MCF 10A (cell line): Measurements from ENCODE around the gene PPTC7. TPM values are rescaled to one million over a fixed set of nuclear protein-coding genes. Genes with fewer than 3 reads are reported as not detected.
A peak's percentile ranks its signal among the peaks of the same experiment; 100 is the strongest.
"Not testable (repeated sequence)": the region's sequence is repeated elsewhere in the genome, so short reads cannot be mapped to it uniquely, and the experiment has no call there.

Experiments
- BruUV-seq: library from RNA; stranded (reverse); fragments of 400-500 nt; replicated peaks from 2 replicates; lab custom pipeline; 2021; lab: Mats Ljungman, UMichigan
- CTCF ChIA-PET: fragments of 300-600 bp; sonication (Branson Sonifier 250); formaldehyde crosslinking; extraction: SDS; loops from one replicate; lab custom pipeline; 2021; ENCODE audit warnings: antibody characterized with exemption, inconsistent platforms; lab: Yijun Ruan, JAX
- POLR2A ChIA-PET: fragments of 300-600, 350-650 bp; sonication (Branson Sonifier 250); formaldehyde crosslinking; extraction: SDS; loops from one replicate; lab custom pipeline; 2020; ENCODE audit warnings: antibody characterized with exemption, inconsistent platforms; lab: Yijun Ruan, JAX
- DNase-seq: peaks from one replicate; pipeline ENCODE4 v3.0.0-alpha.2; 2018; ENCODE audit not compliant: unreplicated experiment
- H3K27ac Mint-ChIP-seq: one replicate; pipeline ENCODE4 v1.8.0; 2022; ENCODE audit warnings: mild to moderate bottlenecking, low read depth, mixed read lengths; ENCODE audit not compliant: unreplicated experiment
- H3K27me3 Mint-ChIP-seq: one replicate; pipeline ENCODE4 v1.8.0; 2022; ENCODE audit warnings: mixed read lengths; ENCODE audit not compliant: insufficient read depth, unreplicated experiment
- H3K36me3 Mint-ChIP-seq: one replicate; pipeline ENCODE4 v1.8.0; 2022; ENCODE audit warnings: mild to moderate bottlenecking, moderate library complexity, mixed read lengths; ENCODE audit not compliant: insufficient read depth, unreplicated experiment
- H3K4me1 Mint-ChIP-seq: one replicate; pipeline ENCODE4 v1.8.0; 2022; ENCODE audit warnings: mixed read lengths; ENCODE audit not compliant: insufficient read depth, unreplicated experiment
- H3K4me3 Mint-ChIP-seq: one replicate; pipeline ENCODE4 v1.8.0; 2022; ENCODE audit warnings: mild to moderate bottlenecking, moderate library complexity, mixed read lengths; ENCODE audit not compliant: unreplicated experiment
- H3K9me3 Mint-ChIP-seq: one replicate; pipeline ENCODE4 v1.8.0; 2022; ENCODE audit warnings: mixed read lengths; ENCODE audit not compliant: unreplicated experiment
- CTCF ChIP-seq: fragments of 200-600 bp; IDR thresholded peaks from one replicate; pipeline ENCODE4 v1.8.0; 2022; ENCODE audit warnings: antibody characterized with exemption, mild to moderate bottlenecking; ENCODE audit not compliant: unreplicated experiment
- intact Hi-C: fragments of 100-400 bp; cut with micrococcal nuclease; formaldehyde crosslinking; loops from 2 replicates; pipeline ENCODE4 v1.14.1; 2022
- total RNA-seq: library from RNA; stranded (reverse); gene quantifications from 2 replicates; pipeline ENCODE4 v1.2.3, GENCODE V29; 2022

The PPTC7 gene
- total RNA-seq, 1 experiment from 2014 or later = 36.5 TPM

- Mint-ChIP-seq H3K27me3 (no peaks in the 10 kb centered on the region), H3K27ac (no peak overlapping the region), H3K36me3 (no peaks in the 10 kb centered on the region), H3K4me3 (no peak overlapping the region), H3K9me3 (no peaks in the 10 kb centered on the region), H3K4me1 (peaks cover 8% of the 10 kb centered on the region)
- ChIA-PET POLR2A (no interaction called here), CTCF (interaction anchor here (0.7 to 1.5 kb wide), 2 partner anchors 74 to 81 kb away, joined by 3 read pairs; no protein-coding TSS in a partner anchor)
- no TSS peak for BruUV-seq
- intact Hi-C loops = no loop called here
- no peak for DNase-seq
- TF ChIP-seq CTCF = no peak
These were observed 9.0 kb upstream of the PPTC7 start for GRCh38 chr12:110592078-110592477.

DNA sequence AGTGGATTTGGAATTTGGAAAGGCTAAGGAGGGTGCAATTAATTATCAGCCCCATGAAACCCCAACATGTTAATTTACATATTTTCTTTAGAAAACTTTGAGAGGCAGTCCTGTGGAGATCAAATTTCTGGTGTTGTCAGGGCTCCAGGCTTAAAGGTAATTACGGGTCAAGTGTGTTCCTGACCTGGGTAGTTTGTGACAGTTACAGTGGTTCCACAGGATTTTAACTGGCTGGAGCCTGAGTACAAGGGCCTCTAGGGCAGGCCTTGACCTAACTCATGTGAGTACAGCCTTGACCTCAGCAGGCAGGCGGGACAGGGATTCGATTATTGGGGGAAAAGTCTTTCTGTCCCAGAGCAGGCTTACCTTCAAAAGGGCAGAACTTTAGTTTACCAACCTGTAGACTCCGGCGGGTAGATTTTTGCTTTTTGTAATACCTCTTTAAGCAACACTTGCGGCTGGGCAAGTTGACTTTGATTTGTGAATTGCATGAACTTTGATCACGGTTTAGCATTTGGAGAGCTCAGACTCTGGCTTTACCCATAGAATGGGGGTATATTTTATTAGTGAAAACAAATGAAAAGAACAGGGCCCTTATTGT lies 8.4 kb upstream of the PPTC7 start:
- ChIA-PET CTCF (interaction anchor here (0.6 to 2.1 kb wide), 5 partner anchors 8 to 141 kb away, joined by 3 to 9 read pairs (median 3); partner anchors contain the start of gene ARPC3), POLR2A (interaction anchor here (0.8 to 1.4 kb wide), 4 partner anchors 10 to 60 kb away, joined by 3 to 4 read pairs (median 3); no protein-coding TSS in a partner anchor)
- H3K9me3 Mint-ChIP-seq = no peaks in the 10 kb centered on the region

GRCh38 chr12:110590806-110591326 lies 7.7 kb upstream of the PPTC7 start:
- CTCF ChIA-PET = interaction anchor here (0.5 to 2.1 kb wide), 5 partner anchors 11 to 1226 kb away, joined by 3 to 9 read pairs (median 3); partner anchors contain the start of gene ARPC3
- intact Hi-C loops = no loop called here
- TF ChIP-seq CTCF = no peak

More for the DNA sequence above, 8.4 kb upstream of the PPTC7 start:
- Mint-ChIP-seq H3K27ac (peak overlapping the region; percentile 10), H3K36me3 (no peaks in the 10 kb centered on the region), H3K4me3 (no peak overlapping the region), H3K27me3 (no peaks in the 10 kb centered on the region), H3K4me1 (peaks cover 8% of the 10 kb centered on the region)
- intact Hi-C loops = no loop called here
- TF ChIP-seq CTCF = no peak
- no peak for DNase-seq
- BruUV-seq = no TSS peak

DNA sequence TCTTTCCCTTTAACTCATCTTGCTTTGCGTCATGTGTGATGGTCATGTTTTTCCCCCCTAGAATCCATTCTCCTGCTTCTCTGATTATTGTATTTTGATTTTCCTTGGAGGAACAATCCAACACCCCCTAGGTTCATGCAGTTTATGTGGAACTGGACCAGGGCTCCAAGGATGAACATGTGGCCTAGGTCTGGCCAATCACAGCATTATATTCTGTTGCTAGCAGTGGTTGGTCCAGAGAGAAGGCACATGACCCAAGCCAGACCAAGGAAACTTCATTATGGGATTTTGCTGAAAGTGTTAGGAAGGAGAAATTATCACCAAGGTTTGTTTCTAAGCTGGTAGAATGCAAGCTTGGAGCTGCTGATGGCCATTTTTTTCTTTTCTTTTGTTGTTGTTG lies 6.9 kb upstream of the PPTC7 start:
- BruUV-seq = no TSS peak
- Mint-ChIP-seq H3K4me3 (no peak overlapping the region), H3K27ac (no peak overlapping the region), H3K27me3 (no peaks in the 10 kb centered on the region), H3K36me3 (no peaks in the 10 kb centered on the region), H3K4me1 (peaks cover 14% of the 10 kb centered on the region), H3K9me3 (no peaks in the 10 kb centered on the region)
- POLR2A ChIA-PET = no interaction called here
- TF ChIP-seq CTCF = no peak
- DNase-seq = no peak
- intact Hi-C loops = no loop called here
- CTCF ChIA-PET = interaction anchor here (0.6 to 2.1 kb wide), 5 partner anchors 12 to 1225 kb away, joined by 3 to 9 read pairs (median 3); no protein-coding TSS in a partner anchor

More at GRCh38 chr12:110590806-110591326, 7.7 kb upstream of the PPTC7 start:
- Mint-ChIP-seq H3K27me3 (no peaks in the 10 kb centered on the region), H3K4me3 (no peak overlapping the region), H3K4me1 (peaks cover 8% of the 10 kb centered on the region), H3K9me3 (no peaks in the 10 kb centered on the region), H3K36me3 (no peaks in the 10 kb centered on the region), H3K27ac (peak overlapping the region; percentile 10)
- no TSS peak for BruUV-seq
- DNase-seq = no peak
- POLR2A ChIA-PET = interaction anchor here (0.8 to 1.4 kb wide), 4 partner anchors 10 to 59 kb away, joined by 3 to 4 read pairs (median 3); no protein-coding TSS in a partner anchor

DNA sequence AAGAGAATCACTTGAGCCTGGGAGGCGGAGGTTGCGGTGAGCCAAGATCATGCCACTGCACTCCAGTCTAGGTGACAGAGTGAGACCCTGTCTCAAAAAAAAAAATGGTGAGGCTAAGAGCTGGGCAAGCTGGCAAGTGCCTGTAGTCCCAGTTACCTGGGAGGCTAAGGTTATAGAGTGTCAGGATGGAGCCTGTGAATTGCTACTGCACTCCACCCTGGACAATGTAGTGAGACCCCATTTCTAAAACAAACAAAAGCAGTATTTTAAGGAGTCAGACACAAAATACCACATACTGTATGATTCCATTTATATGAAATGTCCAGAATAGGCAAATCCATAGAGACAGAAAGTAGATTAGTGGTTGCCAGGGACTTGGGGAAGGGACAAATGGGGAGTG lies 4.0 kb upstream of the PPTC7 start:
- H3K27me3 Mint-ChIP-seq, H3K4me3 Mint-ChIP-seq, H3K36me3 Mint-ChIP-seq, H3K9me3 Mint-ChIP-seq, BruUV-seq, H3K27ac Mint-ChIP-seq, intact Hi-C loops, DNase-seq, POLR2A ChIA-PET: not testable (repeated sequence)
- CTCF ChIA-PET = interaction anchor here (0.7 to 2.8 kb wide), 3 partner anchors 13 to 75 kb away, joined by 3 to 11 read pairs (median 4); no protein-coding TSS in a partner anchor
- peaks cover 17% of the 10 kb centered on the region for H3K4me1 Mint-ChIP-seq
